ENCODE measurements around the gene SPAG7. TPM values are rescaled to one million over a fixed set of nuclear protein-coding genes. Genes with fewer than 3 reads are reported as not detected.
A peak's percentile ranks its signal among the peaks of the same experiment; 100 is the strongest.

Gene SPAG7
- total RNA-seq, 1 donor from 2014 or later: 40.5 TPM

DNA sequence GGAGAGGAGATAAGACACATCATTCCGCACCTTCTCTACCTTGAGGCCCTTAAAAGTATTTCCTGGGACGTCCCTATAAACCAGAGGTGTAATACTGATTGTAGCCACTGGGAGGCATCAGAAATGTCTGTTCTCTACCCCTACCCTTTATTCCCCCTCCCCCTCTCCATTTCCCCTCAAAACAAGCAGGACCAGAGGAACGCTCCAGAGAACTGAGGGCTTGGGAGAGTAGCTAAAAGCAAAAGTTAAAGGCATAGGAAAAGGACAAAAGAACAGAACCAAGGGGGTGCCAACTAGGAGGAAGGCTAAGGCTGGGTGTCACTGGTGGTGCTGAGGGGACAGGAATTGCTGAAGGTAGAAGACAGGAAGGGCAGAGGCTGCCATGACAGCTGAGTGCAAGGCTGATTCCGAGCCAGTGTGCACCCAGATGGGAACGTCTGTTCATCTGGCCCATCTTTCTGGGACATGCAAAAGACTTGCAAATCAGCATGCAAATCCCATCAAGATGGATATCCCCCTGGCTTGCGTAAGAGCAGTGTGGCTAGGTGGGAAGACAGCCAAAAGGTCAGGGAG lies 13.1 kb upstream of the SPAG7 start:
- FAIRE-seq: no peak
- TF ChIP-seq, protein P1, sequence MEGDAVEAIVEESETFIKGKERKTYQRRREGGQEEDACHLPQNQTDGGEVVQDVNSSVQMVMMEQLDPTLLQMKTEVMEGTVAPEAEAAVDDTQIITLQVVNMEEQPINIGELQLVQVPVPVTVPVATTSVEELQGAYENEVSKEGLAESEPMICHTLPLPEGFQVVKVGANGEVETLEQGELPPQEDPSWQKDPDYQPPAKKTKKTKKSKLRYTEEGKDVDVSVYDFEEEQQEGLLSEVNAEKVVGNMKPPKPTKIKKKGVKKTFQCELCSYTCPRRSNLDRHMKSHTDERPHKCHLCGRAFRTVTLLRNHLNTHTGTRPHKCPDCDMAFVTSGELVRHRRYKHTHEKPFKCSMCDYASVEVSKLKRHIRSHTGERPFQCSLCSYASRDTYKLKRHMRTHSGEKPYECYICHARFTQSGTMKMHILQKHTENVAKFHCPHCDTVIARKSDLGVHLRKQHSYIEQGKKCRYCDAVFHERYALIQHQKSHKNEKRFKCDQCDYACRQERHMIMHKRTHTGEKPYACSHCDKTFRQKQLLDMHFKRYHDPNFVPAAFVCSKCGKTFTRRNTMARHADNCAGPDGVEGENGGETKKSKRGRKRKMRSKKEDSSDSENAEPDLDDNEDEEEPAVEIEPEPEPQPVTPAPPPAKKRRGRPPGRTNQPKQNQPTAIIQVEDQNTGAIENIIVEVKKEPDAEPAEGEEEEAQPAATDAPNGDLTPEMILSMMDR (IDR thresholded peaks at IDR 0.05; ENCODE audit: insufficient read depth, low read length, severe bottlenecking): peak; percentile 67
- no peak overlapping the region for H3K4me3 ChIP-seq (ENCODE audit: low read depth, low read length)
- DNase-seq (ENCODE audit: low read depth): peak; percentile 43
- no peaks in the 10 kb centered on the region for H3K27me3 ChIP-seq (ENCODE audit: control insufficient read depth, insufficient read depth, low read length)
- H3K36me3 ChIP-seq (ENCODE audit: control insufficient read depth, insufficient read depth, low read length): peaks cover 28% of the 10 kb centered on the region

DNA sequence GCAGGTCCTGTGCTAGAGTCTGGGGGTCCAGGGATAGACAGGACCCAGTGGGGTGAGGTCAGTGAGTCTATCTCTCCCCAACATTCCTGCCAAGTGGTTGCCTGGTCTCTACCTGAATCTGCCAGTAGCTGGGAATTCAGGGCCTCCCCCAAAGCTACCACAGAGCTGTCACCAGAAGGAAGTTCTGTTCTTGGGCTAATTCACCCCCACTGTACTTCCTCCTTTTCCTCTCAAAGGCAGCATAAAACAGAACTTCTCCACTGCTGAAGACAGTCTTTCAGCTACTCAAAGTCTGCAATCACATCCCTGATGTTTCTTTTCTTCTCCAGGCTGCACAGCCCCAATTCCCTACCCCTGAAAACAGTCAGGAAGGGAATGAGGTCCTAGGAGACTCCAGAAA lies 11.1 kb upstream of the SPAG7 start:
- H3K4me3 ChIP-seq (ENCODE audit: low read depth, low read length): no peak overlapping the region
- FAIRE-seq: no peak
- TF ChIP-seq, protein P1 (IDR thresholded peaks at IDR 0.05; ENCODE audit: insufficient read depth, low read length, severe bottlenecking): no peak
- peaks cover 24% of the 10 kb centered on the region for H3K36me3 ChIP-seq (ENCODE audit: control insufficient read depth, insufficient read depth, low read length)
- H3K27me3 ChIP-seq (ENCODE audit: control insufficient read depth, insufficient read depth, low read length): no peaks in the 10 kb centered on the region
- no peak for DNase-seq (ENCODE audit: low read depth)

DNA sequence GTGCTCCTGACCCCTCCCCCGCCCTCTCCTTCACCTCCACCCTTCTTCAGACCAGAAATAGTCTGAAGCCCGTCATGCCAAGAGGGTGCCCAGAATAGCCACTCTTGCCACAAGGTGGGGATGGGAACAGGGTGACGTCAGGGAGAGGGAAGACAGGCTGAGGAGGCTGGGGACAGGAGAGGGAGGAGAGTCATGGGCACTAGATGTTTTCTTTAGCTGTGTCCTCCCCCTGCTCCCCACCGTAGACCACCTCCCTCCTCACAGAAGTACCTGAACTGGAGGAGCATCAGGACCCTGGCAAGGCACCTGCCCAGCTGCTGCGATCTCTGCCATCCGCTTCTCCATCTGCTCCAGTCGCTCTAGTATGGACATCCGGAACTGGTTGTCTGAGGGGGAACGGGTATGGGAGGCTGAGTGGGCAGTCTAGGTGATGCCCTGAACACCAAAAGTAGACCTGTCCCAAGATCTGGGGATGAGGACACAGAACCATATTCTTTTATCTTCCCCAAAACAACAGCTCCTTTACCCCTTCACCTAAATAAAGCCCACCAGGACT lies 6.6 kb upstream of the SPAG7 start:
- TF ChIP-seq, protein P1 (IDR thresholded peaks at IDR 0.05; ENCODE audit: insufficient read depth, low read length, severe bottlenecking): no peak
- Histone ChIP-seq H3K4me3 (ENCODE audit: low read depth, low read length) (no peak overlapping the region), H3K27me3 (ENCODE audit: control insufficient read depth, insufficient read depth, low read length) (no peaks in the 10 kb centered on the region), H3K36me3 (ENCODE audit: control insufficient read depth, insufficient read depth, low read length) (peaks cover 22% of the 10 kb centered on the region)
- DNase-seq (ENCODE audit: low read depth): no peak
- no peak for FAIRE-seq

DNA sequence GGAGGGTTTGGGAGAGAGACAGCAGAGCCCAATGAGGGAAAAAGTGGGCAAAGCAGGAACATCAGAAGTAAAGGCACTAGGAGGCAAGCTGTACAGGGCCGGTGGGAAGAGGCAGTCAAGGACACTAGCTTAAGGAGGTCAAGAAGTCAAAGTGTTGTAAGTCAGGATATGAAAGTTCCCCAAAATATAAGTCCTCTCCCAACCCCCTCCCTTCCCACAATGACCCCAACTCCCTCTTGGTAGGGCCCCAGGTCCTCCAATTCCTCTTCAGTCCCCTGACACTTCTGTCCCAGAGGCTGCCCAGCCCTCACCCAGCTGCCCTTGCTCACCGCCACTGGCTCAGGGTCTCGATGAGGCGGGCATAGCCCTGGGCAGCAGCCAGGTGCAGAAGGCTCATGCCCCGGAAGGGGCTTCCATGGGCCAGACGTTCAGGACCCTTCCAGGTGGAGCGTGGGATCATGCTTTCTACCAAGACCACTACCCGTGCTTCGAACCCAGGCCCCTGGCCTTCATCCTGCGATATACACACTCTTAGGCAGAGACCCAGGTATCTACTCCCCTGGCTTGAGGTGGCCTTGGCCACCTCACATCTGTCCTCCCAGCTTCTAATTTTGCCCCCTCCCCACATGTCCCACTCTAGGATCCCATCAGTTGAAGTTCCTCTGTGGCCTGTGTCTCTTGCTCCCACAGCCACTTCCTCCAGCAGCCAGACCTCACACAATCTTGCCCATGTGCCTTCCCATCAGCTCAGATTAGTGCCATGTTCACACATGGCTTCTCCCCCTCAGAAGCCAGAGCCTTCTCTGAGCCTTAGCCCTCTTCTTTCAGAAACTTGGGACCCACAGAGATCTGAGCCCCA lies 5.9 kb upstream of the SPAG7 start:
- peaks cover 18% of the 10 kb centered on the region for H3K36me3 ChIP-seq (ENCODE audit: control insufficient read depth, insufficient read depth, low read length)
- no peaks in the 10 kb centered on the region for H3K27me3 ChIP-seq (ENCODE audit: control insufficient read depth, insufficient read depth, low read length)
- DNase-seq (ENCODE audit: low read depth): no peak
- FAIRE-seq: no peak
- no peak overlapping the region for H3K4me3 ChIP-seq (ENCODE audit: low read depth, low read length)
- TF ChIP-seq, protein P1 (IDR thresholded peaks at IDR 0.05; ENCODE audit: insufficient read depth, low read length, severe bottlenecking): no peak

DNA sequence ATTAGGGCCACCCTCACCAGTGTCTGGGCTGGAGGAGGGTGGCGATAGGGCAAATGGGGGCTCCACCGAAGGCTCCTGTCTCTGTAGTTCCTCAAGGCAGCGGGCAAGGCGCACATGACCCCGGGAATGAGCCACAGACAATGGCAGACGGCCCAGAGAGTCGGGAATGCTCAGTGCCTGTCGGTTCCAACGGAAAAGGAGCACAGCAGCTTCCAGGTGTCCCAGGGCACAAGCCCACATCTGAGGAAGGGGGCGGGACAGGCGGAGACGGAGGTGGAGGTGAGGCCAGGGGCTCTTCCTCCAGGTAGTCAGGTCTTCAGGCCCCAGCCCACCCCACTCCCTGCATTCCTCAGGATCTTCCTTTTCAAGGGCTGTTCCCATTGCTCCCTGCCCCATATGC lies 5.1 kb upstream of the SPAG7 start:
- no peak for DNase-seq (ENCODE audit: low read depth)
- FAIRE-seq: no peak
- TF ChIP-seq, protein P1 (IDR thresholded peaks at IDR 0.05; ENCODE audit: insufficient read depth, low read length, severe bottlenecking): no peak
- Histone ChIP-seq H3K4me3 (ENCODE audit: low read depth, low read length) (no peak overlapping the region), H3K36me3 (ENCODE audit: control insufficient read depth, insufficient read depth, low read length) (peaks cover 13% of the 10 kb centered on the region), H3K27me3 (ENCODE audit: control insufficient read depth, insufficient read depth, low read length) (no peaks in the 10 kb centered on the region)
